ENCODE measurements around the gene ORAI3.
"Not testable (repeated sequence)": the region's sequence is repeated elsewhere in the genome, so short reads cannot be mapped to it uniquely, and the experiment has no call there.

GRCh38 chr16:30939571-30939970 is 9.3 kb upstream of the ORAI3 start:
- not testable (repeated sequence) for TF ChIP-seq EZH2 (IDR thresholded peaks at IDR 0.05; ENCODE audit: borderline replicate concordance, insufficient read depth, low read length, poor library complexity, severe bottlenecking); CTCF (IDR thresholded peaks at IDR 0.05; ENCODE audit: poor library complexity, severe bottlenecking); EP300 (conservative IDR thresholded peaks at IDR 0.05; ENCODE audit: poor library complexity, severe bottlenecking); POLR2AphosphoS5 (IDR thresholded peaks at IDR 0.05); RAD21 (conservative IDR thresholded peaks at IDR 0.05); MXI1 (conservative IDR thresholded peaks at IDR 0.05; ENCODE audit: poor library complexity, severe bottlenecking)
- TF ChIP-seq, protein P1, sequence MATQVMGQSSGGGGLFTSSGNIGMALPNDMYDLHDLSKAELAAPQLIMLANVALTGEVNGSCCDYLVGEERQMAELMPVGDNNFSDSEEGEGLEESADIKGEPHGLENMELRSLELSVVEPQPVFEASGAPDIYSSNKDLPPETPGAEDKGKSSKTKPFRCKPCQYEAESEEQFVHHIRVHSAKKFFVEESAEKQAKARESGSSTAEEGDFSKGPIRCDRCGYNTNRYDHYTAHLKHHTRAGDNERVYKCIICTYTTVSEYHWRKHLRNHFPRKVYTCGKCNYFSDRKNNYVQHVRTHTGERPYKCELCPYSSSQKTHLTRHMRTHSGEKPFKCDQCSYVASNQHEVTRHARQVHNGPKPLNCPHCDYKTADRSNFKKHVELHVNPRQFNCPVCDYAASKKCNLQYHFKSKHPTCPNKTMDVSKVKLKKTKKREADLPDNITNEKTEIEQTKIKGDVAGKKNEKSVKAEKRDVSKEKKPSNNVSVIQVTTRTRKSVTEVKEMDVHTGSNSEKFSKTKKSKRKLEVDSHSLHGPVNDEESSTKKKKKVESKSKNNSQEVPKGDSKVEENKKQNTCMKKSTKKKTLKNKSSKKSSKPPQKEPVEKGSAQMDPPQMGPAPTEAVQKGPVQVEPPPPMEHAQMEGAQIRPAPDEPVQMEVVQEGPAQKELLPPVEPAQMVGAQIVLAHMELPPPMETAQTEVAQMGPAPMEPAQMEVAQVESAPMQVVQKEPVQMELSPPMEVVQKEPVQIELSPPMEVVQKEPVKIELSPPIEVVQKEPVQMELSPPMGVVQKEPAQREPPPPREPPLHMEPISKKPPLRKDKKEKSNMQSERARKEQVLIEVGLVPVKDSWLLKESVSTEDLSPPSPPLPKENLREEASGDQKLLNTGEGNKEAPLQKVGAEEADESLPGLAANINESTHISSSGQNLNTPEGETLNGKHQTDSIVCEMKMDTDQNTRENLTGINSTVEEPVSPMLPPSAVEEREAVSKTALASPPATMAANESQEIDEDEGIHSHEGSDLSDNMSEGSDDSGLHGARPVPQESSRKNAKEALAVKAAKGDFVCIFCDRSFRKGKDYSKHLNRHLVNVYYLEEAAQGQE (IDR thresholded peaks at IDR 0.05; ENCODE audit: borderline replicate concordance): not testable (repeated sequence)
